NCI-H2029 (cell line): Measurements from ENCODE around the gene SH3GLB2.
"Not testable (repeated sequence)": the region's sequence is repeated elsewhere in the genome, so short reads cannot be mapped to it uniquely, and the experiment has no call there.

Experiments
- DNase-seq: peaks from one replicate; lab custom pipeline; 2025; lab: John Stamatoyannopoulos, UW

SH3GLB2 gene

DNA sequence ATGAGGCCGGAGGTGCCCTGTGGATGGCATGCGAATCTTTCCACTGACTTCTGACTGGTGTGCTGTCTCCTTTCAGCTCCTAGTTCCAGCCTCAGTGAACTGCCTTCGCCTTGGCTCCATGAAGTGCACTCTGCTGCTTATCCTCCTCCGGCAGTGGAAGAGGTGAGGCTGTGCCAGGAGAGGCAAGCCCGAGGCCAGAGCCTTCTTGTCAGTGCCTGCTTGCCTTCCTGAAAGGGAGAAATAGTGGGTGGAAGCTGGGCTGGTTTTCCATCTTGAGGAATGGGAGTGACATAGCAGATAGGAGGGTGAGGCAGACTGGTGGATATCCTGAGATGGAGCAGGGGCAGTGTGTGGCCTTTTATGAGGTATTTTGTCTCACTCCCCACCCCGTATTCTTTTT lies 29.7 kb downstream of the SH3GLB2 start:
- DNase-seq, result no peak

DNA sequence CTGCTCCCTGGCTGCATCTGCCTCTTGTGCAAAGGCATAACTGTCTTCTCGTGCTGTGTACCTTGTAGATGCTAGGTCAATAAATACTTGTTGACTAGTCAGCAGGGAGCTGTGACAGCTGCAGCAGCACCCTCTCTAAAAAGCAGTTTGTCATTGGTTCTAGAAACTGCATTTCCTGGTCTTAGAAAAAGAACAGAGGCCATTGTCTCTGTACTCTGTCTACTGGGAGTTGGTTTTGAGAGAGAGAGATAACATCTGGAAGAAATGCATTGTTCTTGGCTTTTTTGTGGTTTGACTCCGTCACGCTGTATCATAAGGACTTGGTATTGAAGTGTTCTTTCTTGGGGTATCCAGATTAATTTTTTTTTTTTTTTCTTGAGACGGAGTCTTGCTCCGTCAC lies 32.3 kb downstream of the SH3GLB2 start:
- no peak for DNase-seq

DNA sequence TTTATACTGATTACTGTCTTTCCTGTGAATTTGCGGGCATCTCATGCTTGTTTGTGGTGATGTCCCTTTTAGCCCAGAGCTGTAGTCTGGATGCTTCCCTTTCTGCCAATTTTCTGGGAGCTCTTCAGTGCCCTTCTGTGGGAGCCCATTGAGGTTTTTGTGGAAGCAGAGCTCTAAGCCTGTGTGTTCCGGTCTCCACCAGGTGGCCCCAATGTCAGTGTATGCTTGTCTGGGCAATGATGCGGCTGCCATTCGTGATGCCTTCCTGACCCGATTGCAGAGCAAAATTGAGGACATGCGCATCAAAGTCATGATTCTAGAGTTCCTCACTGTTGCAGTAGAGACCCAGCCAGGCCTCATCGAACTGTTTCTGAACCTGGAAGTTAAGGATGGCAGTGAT lies 35.1 kb downstream of the SH3GLB2 start:
- DNase-seq, result no peak

GRCh38 chr9:128987805-128988204 lies 40.3 kb downstream of the SH3GLB2 start:
- DNase-seq, result no peak

- DNase-seq, result no peak
Measured at GRCh38 chr9:128986671-128987070, 41.5 kb downstream of the SH3GLB2 start.

DNA sequence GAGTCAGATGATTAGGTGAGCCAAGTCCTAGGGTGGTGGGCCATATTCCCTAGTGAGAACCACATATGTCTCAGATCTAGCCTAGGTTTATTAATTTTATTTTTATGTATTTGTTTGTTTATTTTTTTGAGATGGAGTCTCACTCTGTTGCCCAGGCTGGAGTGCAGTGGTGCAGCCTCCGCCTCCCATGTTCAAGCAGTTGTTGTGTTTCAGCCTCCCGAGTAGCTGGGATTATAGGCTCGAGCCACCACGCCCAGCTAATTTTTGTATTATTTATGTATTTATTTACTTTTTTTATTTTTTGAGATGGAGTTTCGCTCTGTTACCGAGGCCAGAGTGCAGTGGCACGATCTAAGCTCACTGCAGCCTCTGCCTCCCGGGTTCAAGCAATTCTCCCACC lies 44.6 kb downstream of the SH3GLB2 start:
- DNase-seq, result no peak

- DNase-seq, result no peak
Measured at GRCh38 chr9:128979111-128979510, 49.0 kb downstream of the SH3GLB2 start.

- no peak for DNase-seq
Measured at GRCh38 chr9:128972956-128973355, 55.2 kb downstream of the SH3GLB2 start.

DNA sequence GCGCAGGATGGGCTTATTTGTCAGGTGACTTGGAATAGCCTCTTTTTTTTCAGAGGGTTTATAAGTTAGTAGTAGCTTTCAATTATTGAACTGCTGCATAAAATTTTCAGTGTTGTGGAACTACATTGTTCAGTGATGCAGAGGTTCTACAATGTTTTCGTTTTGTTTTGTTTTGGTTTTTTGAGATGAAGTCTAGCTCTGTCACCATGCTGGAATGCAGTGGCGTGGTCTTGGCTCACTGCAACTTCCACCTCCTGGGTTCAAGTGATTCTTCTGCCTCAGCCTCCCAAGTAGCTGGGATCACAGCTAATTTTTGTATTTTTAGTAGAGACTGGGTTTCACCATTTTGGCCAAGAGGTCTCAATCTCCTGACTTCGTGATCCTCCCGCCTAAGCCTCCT lies 58.6 kb downstream of the SH3GLB2 start:
- no peak for DNase-seq

DNA sequence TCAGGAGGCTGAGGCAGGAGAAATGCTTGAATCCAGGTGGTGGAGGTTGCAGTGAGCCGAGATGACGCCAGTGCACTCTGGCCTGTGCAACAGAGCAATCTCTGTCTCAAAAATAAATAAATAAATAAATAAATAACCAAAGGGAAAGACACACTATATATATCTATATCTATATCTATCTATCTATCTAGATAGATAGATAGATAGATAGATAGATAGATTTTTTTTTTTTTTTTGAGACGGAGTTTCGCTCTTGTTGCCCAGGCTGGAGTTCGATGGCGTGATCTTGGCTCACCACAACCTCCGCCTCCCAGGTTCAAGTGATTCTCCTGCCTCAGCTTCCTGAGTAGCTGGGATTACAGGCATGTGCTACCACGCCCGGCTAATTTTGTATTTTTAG lies 66.7 kb downstream of the SH3GLB2 start:
- not testable (repeated sequence) for DNase-seq
